H1 (cell line): ENCODE data around the gene OCEL1. TPM values are rescaled to one million over a fixed set of nuclear protein-coding genes. Genes with fewer than 3 reads are reported as not detected.

Source experiments
- BCL11A ChIP-seq, 2 experiments: IDR thresholded peaks; one replicate each; pipeline ENCODE4 v1.6.1; 2011; ENCODE audit warnings: low read depth in 2 of 2, low read length in 2 of 2, mild to moderate bottlenecking in 2 of 2
- CEBPB ChIP-seq: IDR thresholded peaks from 2 replicates; pipeline ENCODE4 v1.6.1; 2012; ENCODE audit warnings: low read depth, low read length
- CHD1 ChIP-seq: IDR thresholded peaks from 2 replicates; pipeline ENCODE4 v1.6.1; 2012; ENCODE audit warnings: low read depth, low read length, improper control_type of control experiment
- CREB1 ChIP-seq: IDR thresholded peaks from 2 replicates; pipeline ENCODE4 v1.6.1; 2012; ENCODE audit warnings: inconsistent platforms
- EP300 ChIP-seq, 2 experiments: IDR thresholded peaks; 1 replicate in 1 of 2; 2 replicates in 1 of 2; pipeline ENCODE4 v1.6.1; 2011 to 2012; ENCODE audit warnings: low read depth in 2 of 2, low read length in 2 of 2, mild to moderate bottlenecking in 2 of 2, borderline replicate concordance in 1 of 2, inconsistent platforms in 1 of 2, moderate library complexity in 1 of 2
- FOSL1 ChIP-seq: IDR thresholded peaks from 2 replicates; pipeline ENCODE4 v1.6.1; 2011; ENCODE audit warnings: mild to moderate bottlenecking, low read depth, low read length, moderate library complexity; ENCODE audit not compliant: insufficient read depth
- JUN ChIP-seq: IDR thresholded peaks from 2 replicates; pipeline ENCODE4 v1.6.1; 2011; ENCODE audit warnings: low read depth, mild to moderate bottlenecking, improper control_type of control experiment, low read length
- KDM4A ChIP-seq: IDR thresholded peaks from one replicate; pipeline ENCODE4 v1.7.1; 2012; ENCODE audit warnings: low read depth, mild to moderate bottlenecking, moderate library complexity, low read length, inconsistent platforms; ENCODE audit not compliant: severe bottlenecking
- KDM5A ChIP-seq: fragments of 200-600 bp; IDR thresholded peaks from 2 replicates; pipeline ENCODE4 v1.7.1; 2012; ENCODE audit warnings: mild to moderate bottlenecking, low read length, inconsistent platforms, mixed read lengths
- POLR2A ChIP-seq, 2 experiments: IDR thresholded peaks; 1 replicate in 1 of 2; 2 replicates in 1 of 2; pipeline ENCODE4 v1.6.1; 2011; ENCODE audit warnings: low read depth in 2 of 2, low read length in 2 of 2, mild to moderate bottlenecking in 2 of 2; ENCODE audit errors: control extremely low read depth in 1 of 2
- RAD21 ChIP-seq, 2 experiments: IDR thresholded peaks in 1 of 2; conservative IDR thresholded peaks in 1 of 2; 2 replicates each; pipeline ENCODE4 v1.6.1; 2011; ENCODE audit warnings: low read depth in 2 of 2, low read length in 2 of 2, improper control_type of control experiment in 1 of 2, inconsistent platforms in 1 of 2, mild to moderate bottlenecking in 1 of 2, moderate library complexity in 1 of 2
- RBBP5 ChIP-seq: IDR thresholded peaks from 2 replicates; pipeline ENCODE4 v1.7.1; 2012; ENCODE audit warnings: low read depth, mild to moderate bottlenecking, inconsistent platforms, low read length, moderate library complexity, borderline replicate concordance
- RFX5 ChIP-seq: IDR thresholded peaks from 2 replicates; pipeline ENCODE4 v1.6.1; 2011; ENCODE audit warnings: low read depth, low read length, improper control_type of control experiment, borderline replicate concordance
- SAP30 ChIP-seq: fragments of 300-600 bp; sonication (generic); IDR thresholded peaks from 2 replicates; pipeline ENCODE4 v1.7.1; 2012; ENCODE audit warnings: low read length, moderate library complexity, mild to moderate bottlenecking, inconsistent platforms; ENCODE audit not compliant: insufficient read depth, insufficient replicate concordance
- TBP ChIP-seq: IDR thresholded peaks from 2 replicates; pipeline ENCODE4 v1.6.1; 2011; ENCODE audit warnings: low read depth, low read length, improper control_type of control experiment
- YY1 ChIP-seq: IDR thresholded peaks from 2 replicates; pipeline ENCODE4 v1.6.1; 2011; ENCODE audit warnings: low read depth, mild to moderate bottlenecking, low read length
- polyA plus RNA-seq, 7 experiments: library from polyadenylated mRNA; depleted of rRNA in 3 of 7; stranded (reverse) in 5 of 7; unstranded in 2 of 7; fragments of >200 nt in 5 of 7; fragments of 200-250 nt in 2 of 7; gene quantifications; 1 replicate in 5 of 7; 2 replicates in 1 of 7; 4 replicates in 1 of 7; pipeline versions ENCODE4 v1.2.1 to v1.2.3, GENCODE V29; 2011 to 2013; ENCODE audit warnings: missing spikeins in 2 of 7, mixed read lengths in 2 of 7
- total RNA-seq: library from RNA; stranded (reverse); fragmentation: NEBNext Ultra II Directional; extraction: Animal tissue kit (Norgen Biotek cat#: 25700); gene quantifications from 2 replicates; pipeline ENCODE4 v1.2.1, GENCODE V29; 2021

OCEL1 gene
- total and polyA plus RNA-seq, 2 of the 8 experiments (the other 6 are each of a cell fraction or from before 2014, with no cell fraction given): 13.3 to 32.6 TPM

DNA sequence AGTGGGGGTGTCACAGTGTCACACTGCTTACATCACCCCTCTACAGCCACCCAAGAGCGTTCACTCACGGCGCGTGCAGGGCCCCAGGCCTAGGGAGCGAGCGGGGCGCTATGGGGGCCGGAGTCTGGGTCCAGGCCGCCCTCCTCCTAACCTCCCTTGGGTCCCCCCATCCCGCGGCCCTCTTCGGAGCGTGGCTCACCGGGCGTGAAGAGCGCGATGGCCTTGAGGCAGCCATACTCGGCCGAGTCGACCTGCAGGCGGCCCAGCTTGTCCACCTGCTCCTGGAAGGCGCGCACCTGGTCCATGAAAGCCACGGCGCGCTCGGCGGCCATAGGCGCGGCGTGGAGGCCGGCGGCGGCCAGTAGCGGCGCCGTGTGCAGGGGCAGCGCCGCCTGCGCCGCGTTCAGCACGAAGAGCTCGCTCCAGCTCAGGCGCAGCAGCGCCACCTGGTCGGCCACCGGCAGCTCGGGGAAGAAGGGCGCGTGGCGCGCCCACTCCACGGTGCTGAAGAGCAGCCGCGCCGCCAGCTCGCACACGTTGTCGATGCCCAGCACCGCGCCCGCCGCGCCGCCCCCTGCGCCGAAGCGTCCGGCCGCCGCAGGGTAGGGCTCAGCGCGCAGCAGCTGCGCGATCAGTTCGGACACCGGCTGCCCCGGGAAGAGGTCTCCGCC is 9.4 kb downstream of the OCEL1 start (continued):
- TF ChIP-seq RFX5 (no peak), CREB1 (no peak), FOSL1 (no peak), CHD1 (no peak), TBP (no peak), YY1 (peak; percentile 68; the same call in 1 of the 2 replicates), KDM5A (no peak), CEBPB (no peak), RAD21 (IDR thresholded peaks at IDR 0.05 in 1 of 2, conservative IDR thresholded peaks at IDR 0.05 in 1 of 2; ENCODE audit: low read depth in 2 of 2, low read length in 2 of 2) (peak; percentile 23 to 37), EP300 (IDR thresholded peaks at IDR 0.05; ENCODE audit: borderline replicate concordance in 1 of 2, low read depth in 2 of 2, low read length in 2 of 2) (no peak), SAP30 (no peak), JUN (no peak), KDM4A (no peak), RBBP5 (0 out of 2 replicates have a peak, but pooled peaks have one; percentile 26), BCL11A (IDR thresholded peaks at IDR 0.05; ENCODE audit: low read depth in 2 of 2, low read length in 2 of 2) (no peak), POLR2A (IDR thresholded peaks at IDR 0.05; ENCODE audit: control extremely low read depth in 1 of 2, low read depth in 2 of 2, low read length in 2 of 2) (peak in 1 of 2 experiments; percentile 8; a peak in 1 of 3 replicates)
